Measurements from ENCODE around the gene MEG3.

DNA sequence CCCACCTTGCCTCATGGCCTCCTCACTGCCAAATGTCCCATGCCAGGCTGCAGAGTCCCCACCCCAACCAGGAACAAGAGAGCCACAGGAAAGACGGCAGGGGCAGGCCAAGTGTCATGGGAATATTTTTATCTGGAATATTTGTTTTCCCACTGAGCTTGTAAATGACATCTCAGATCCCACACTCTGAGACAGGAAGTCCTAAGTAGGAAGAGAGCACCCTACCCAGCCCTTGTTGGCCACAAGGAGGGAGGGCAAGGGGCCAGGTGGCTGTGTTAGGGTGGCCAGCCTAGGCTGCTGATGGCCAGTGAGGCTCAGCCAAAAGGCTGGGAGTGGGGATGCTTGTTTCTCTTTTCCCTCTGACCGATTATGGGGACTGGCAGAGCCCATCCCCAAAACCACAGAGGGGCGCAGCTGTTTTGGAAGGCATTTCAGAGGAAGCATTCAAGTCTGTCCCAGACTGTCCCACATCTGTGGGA, 7.7 kb upstream of the MEG3 start:
- TF ChIP-seq, protein P1, sequence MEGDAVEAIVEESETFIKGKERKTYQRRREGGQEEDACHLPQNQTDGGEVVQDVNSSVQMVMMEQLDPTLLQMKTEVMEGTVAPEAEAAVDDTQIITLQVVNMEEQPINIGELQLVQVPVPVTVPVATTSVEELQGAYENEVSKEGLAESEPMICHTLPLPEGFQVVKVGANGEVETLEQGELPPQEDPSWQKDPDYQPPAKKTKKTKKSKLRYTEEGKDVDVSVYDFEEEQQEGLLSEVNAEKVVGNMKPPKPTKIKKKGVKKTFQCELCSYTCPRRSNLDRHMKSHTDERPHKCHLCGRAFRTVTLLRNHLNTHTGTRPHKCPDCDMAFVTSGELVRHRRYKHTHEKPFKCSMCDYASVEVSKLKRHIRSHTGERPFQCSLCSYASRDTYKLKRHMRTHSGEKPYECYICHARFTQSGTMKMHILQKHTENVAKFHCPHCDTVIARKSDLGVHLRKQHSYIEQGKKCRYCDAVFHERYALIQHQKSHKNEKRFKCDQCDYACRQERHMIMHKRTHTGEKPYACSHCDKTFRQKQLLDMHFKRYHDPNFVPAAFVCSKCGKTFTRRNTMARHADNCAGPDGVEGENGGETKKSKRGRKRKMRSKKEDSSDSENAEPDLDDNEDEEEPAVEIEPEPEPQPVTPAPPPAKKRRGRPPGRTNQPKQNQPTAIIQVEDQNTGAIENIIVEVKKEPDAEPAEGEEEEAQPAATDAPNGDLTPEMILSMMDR (conservative IDR thresholded peaks at IDR 0.05; ENCODE audit: low read length), result no peak
- TF ChIP-seq EZH2phosphoT487 (IDR thresholded peaks at IDR 0.05; ENCODE audit: borderline replicate concordance), result no peak

Measured in Loucy (cell line).